Stimulated activated CD4-positive, alpha-beta T cell treated with anti-CD3 and anti-CD28 coated beads, Interleukin-15, amount 100 ng/mL, for 1 hour (primary cell): ENCODE measurements around the gene KATNB1.

ENCODE experiments used
- DNase-seq, 2 donors: peaks; one replicate each; pipeline ENCODE4 v3.0.0-alpha.2; 2020; ENCODE audit warnings: low read depth in 1 of 2, low spot score in 1 of 2

The KATNB1 gene

GRCh38 chr16:57805176-57805575 lies 69.6 kb downstream of the KATNB1 start:
- no peak for DNase-seq
